ENCODE measurements around the gene OSBPL1A.

The OSBPL1A gene

DNA sequence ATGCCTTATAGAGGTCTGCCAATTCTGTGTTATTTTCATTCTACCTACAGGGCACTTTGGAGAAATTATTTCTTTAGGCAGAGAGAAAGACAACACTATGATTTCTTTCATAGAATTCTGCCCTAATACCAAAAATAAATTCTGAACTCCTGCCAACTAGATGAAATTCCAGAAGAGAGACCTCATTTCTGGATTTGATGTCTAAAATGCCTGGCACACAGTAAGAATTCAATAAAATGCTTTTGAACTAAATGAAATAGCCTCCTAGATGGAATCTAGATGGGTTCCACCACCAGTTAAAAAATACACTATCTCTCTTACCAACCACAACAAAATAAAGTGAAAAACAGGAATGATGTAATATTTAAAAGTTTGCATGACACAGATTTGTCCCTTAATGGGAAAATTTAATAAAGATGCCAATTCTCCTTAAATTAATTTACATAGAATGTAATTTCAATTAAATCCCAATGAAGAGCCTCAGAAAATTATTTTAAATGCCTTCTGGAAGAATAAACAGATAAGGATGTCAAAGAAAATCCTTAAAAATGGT is 75.0 kb downstream of the OSBPL1A start:
- no peak for DNase-seq

DNA sequence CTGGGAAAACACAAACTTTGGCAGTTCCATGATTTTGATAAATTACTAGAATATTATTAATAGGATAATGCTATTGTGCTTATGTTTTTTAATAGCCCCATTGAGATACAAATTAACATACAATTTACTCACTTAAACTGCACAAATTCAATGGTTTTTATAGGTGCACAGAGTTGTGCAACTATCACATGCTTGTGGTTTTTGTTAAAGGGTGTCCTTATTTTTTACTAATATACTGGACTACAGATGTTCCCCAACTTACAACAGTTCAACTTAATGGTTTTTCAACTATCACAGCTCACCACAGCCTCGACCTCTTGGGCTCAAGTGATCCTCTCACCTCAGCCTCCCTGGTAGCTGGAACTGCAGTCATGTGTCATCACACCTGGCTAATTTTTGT is 76.6 kb downstream of the OSBPL1A start:
- DNase-seq = no peak

DNA sequence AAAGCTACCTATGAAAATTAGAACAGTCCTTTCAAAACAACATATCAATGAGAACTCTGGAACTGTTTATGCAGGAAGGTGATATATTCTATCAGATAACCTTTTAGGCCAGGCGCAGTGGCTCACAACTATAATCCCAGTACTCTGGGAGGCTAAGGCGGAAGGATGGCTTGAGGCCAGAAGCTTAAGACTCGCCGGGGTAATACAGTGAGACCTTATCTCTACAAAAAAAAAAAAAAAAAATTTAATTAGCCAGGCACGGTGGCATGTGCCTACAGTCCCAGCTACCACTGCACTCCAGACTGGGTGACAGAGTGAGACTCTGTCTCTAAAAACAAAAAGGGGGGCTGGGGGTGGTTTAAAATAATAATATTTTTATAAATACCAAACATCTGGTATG is 77.9 kb downstream of the OSBPL1A start:
- no peak for DNase-seq

DNA sequence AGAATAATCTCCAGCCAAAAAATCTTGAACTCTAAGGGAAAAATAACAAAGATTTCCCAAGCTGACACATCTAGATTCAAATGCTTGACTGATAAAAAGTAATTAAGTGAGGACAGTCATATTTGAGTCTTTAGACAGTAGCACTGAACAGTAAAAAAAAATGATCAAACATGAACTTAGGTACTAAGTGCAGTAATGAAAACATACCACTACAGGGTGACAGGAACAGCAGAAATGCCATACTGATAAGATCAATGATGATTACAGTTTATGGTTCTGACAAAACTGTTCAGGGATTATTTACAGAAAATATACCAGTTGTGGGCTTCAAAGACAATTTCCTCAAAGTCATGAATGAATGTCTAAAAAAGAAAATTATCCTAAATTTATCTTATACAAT is 80.3 kb downstream of the OSBPL1A start:
- DNase-seq = no peak

DNA sequence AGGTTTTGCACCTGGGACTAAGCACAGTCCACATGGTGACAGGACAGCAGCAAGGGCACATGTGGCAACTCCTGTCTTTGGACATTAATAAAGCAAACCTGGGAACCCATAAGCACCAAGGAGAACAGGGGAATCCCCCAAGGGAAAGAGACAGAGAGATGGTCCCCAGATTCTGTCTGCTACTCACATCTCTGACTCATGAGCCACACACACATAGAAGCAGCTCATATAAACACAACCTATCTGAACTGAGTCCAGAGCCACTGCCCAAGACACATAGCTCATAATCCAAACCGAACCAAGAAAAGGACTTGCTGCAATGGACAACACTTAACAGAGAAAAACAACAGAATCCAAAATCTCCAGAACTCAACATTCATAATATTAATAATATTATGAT is 82.5 kb downstream of the OSBPL1A start:
- no peak for DNase-seq

DNA sequence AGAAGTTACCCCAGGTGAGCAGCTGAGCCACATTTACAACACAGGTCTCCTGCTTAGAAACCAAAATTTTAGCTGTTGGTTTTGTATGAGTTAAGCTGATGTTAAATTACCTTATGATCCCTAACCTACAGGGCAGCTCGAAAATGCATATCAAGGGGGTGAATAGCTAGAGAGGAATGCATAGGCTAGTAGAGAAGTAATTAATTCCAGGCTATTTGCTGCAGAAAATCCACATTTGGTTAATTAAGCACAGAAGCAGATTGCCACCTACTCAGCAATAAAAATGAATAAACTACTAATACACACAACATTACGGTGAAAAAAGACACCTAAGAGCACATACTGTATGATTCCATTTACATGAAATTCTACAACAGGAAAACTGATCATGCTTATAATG is 91.4 kb downstream of the OSBPL1A start:
- DNase-seq = no peak

DNA sequence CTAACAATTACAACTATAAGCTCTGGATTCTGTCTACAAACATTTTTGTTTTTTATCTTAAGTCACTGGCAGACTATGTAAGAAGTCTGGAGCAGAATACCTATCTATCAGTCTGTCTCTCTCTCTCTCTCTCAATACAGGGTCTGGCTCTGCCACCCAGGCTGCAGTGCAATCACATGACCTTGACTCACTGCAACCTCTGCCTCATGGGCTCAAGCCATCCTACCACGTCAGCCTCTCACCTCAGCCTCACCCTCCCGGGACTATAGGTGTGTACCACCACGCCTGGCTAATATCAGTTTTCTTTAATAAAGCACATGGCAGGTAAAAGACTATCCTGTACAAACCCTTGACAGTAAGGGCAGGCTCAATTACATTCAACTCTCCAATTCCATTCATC is 96.9 kb downstream of the OSBPL1A start:
- DNase-seq = no peak

DNA sequence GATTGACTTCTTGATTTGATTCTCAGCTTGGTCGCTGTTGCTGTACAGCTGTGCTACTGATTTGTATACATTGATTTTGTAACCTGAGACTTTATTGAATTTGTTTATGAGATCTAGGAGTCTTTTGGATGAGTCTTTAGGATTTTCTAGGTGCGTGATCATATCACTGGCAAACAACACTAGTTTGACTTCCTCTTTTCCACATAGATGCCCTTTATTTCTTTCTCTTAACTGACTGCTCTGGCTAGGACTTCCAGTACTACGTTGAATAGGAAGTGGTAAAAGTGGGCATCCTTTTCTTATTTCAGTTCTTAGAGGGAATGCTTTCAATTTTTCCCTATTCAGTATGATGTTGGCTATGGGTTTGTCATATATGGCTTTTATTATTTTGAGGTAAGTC is 101.3 kb downstream of the OSBPL1A start:
- no peak for DNase-seq

DNA sequence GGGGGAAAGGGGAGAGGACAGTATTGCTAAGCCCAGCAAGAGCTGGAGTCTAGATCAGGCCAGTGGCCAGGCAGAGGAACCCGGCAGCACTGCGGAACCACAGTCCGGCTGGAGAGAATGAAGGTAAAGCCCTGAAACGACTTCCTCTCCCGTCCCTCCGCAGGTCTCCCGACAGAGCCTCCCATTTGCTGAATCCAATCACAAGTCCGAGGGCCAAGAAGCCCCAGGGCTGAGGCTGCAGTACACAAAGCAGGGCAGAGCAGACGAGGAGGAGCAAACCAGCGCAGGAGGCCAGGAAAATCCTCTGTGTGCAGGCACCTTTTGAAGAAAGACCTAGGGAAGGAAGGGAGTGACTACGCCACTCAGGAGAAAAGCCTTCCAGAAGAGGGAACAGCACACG is 104.4 kb downstream of the OSBPL1A start:
- DNase-seq = no peak

DNA sequence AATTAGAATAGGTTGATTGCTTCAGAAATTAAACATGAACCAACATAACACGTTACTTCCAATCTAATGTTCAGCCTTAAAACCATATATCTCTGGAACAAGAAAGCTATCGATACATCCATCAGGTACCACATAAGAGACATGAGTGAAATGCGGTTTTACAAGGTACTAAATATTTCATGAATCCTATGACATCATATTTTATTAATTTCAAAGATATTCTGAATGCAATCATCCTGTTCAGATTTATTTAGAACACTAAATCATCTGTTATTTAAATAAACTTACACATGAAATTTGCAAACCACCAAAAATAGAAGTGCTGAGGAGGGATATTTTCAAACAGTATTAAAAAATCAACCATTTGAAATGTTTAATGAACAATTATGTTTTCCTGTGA is 119.0 kb downstream of the OSBPL1A start:
- no peak for DNase-seq

DNA sequence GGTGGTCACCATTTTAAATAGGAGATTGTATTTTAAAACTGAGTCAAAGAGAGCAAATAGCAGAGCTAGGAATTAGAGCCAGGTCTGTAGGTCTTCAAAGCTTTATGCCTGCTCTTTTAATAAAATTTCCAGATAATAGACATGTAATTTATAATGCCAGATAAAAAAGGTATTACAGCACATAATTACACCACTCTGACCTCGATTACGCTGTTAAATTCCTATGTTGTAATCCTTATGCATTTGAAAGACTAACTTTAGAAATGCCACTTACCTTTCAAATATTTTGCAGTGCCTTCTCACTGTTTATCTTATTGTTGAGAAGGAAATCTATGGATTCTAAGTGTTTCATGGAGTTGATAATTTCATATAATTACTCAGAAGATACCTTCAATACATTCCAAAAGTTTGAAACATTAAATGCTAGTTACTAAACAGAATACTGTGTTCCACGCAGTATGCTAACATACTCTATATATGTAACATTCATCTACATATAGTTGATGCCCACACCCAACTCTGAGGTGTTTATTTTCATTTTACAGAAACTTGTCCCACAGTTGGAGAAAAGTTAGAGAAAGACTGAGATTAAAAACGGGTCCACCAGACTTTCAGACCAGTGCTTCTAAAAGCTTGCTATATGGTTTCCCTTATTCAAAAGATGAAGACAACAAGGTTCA is 120.0 kb downstream of the OSBPL1A start:
- DNase-seq = no peak

DNA sequence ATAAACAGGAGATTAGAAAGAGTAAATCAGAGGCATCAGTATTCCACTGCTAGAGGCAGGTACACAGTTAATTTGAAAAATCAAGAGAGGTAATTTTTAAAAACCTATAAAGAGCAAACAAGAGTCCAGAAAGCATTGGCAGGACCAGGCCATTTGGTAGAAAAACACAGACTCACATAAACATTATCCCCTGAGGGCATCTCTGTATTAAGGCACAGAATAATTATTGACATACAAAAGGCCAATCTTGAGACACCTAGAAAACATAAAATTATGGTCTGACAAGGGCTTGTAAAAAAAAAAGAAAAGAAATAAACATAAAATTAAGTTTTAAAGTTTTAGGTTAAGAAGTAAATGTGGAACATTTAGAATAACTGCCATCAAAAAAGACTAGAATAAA is 120.6 kb downstream of the OSBPL1A start:
- no peak for DNase-seq

DNA sequence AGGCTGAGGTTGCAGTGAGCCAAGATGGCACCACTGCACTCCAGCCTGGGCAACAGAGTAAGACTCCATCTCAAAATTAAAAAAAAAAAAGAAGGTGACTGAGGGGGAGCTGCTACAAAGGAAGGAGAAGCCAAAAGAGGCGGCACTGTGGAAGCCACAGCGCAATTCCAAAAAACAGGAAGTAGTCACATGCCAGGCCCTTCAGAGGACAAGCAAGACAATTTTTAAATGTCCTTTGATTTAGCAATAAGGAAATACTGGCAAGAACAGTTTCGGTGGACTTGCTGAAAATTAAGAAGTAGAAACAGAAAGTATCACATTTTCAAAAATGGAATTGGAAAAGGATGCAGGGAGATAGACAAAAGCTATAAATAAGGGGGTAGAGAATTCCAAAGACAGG is 122.8 kb downstream of the OSBPL1A start:
- no peak for DNase-seq

DNA sequence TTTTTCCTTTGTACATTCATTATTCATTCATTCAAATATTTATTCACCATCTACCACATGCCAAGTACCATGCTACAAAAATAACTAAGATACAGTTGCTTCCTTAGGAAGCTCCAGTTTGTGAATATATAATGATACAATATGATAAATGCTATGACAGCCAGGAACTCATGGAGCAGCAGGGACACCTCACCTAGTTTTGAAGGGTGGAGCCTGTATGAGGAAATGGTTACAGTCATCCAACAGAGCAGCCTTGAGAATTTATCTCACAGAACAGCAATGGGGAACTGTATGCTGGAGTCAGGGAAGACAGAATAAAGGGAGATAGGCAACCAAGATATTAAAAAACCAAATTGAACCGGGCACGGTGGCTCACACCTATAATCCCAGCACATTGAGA is 124.0 kb downstream of the OSBPL1A start:
- DNase-seq = no peak

DNA sequence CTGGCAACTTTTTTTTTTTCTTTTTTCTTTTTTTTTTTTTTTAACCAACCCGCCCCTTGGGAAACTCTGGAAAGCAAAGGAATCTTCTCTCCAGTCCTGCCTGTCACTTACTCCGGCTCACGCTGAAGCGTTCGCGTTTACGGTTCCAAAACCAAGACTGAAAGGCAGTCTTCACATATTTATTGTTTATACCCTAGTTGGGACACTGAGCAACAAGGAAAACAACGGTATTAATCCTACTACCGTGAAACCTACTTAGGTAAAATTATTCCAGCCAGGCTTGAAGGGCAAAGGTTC is 125.4 kb downstream of the OSBPL1A start:
- no peak for DNase-seq

DNA sequence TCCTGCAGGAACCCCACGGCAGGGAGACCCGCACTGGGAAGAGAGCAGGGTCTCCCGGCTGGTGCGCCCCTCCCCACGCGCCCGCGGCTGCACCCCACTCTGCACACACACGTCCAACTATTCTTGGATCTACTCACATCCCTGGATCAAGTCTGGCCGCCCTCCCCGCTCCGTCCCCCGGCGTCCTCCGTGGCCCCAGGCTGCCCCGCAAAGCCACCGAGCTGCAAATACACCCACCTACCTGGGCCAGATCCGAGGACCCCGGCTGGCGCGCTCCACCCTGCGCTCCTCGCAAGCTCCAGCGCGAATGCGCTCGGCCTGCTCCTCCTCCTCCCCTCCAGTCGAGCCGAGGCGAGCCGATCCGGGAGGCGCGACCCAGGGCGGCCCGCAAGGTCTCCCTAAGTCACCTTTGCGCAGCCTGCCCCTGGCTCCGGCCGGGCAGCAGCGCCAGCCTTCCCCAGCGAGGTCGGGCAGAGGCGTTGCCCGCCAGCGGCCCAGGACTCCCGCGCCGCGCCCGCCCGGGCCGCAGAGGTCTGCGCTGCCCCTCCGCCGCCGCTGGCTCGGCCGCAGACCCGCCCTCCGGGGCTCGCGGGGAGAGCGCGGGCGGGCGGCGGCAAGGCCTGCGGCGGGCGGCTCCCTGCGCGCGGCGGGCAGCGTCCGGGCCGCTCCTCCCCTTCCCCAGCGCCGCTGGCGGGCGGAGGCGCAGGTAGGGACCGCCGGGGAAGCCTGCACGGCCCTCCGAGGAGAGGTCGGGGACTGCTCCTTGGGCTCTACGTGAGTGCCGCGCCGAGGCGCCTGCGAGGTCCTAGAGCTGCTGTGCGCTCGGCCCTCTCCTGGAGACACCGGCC is 126.0 kb downstream of the OSBPL1A start:
- no peak for DNase-seq

DNA sequence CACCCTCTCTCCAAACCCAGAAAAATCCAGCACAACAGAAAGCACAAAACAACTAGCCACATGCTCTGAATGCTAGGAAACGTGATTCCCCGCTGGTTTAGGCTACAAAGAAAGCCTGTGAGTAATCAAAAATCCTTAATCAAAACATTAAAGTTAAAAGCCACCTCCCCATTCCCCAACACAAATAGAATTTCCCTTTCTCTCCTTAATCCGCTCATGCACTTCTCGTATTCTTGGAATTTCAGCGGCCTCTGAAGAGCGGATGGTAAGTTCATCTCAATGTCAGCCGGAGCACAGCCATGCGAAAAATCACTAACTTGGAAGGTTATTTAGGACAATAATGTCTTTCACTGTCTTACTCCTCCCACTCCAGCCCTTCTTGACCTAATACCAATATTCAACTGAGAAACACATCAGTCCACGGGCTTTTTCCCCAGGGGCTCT is 126.7 kb downstream of the OSBPL1A start:
- no peak for DNase-seq

DNA sequence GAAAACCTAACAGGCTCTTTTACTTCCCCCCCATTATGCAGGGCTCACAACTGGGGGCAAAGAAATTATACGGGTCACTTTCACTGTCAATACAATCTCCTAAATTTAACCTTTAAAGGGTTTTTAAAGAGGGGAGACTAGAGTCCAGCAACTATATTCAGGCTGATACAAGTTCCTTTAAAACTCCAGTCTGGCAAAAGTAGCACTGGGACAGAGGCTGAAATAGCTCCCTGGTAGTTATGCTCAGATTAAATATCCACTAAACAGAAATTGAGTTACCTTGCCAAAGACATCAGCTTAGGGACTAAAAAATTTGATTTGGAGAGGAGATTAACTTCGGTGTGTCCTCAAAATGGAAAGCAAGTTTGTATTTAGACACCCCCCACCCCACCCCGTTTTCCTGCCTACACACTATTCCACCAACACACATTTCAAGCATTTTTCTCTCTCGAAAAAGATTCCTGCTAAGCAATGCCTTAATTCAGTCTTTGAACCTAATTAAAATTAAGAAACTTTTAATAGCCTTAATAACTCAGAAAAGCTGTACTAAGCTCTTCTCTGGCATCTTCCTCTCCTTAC is 127.2 kb downstream of the OSBPL1A start:
- no peak for DNase-seq

DNA sequence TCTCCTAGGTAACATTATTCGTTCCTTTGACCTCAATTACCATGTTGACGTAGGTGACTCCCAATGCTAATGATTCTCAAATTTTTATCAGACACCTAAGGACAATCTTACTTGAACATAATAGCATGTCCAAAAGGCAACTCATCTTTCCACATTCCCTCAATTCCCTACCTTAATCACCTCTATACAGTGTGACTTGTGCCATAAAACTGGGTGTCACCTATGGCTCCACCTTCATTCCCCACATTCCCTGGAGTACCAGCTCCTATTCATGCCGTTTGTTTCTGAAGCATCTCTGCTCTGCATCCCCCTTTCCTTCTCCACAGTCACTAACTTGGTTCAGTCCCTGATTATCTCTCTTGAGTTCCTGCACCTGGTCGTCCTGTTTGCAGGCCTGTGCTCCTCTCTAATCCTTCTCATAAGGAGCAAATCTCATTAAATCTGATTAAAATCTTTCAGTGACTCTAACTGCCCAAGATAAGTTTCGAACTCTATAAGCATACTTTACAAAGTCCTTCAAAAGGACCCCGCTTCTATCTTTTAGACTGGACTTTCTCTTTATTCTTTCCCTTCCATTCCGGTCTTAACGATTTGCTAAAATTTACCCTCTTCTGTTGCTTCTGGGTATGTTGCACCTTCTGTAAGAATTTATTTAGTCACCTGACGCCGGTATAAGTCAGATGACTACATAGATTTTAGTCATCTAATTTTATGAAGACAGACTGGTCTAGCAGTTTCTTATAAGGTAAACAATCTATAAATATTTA is 128.7 kb downstream of the OSBPL1A start:
- DNase-seq = no peak

DNA sequence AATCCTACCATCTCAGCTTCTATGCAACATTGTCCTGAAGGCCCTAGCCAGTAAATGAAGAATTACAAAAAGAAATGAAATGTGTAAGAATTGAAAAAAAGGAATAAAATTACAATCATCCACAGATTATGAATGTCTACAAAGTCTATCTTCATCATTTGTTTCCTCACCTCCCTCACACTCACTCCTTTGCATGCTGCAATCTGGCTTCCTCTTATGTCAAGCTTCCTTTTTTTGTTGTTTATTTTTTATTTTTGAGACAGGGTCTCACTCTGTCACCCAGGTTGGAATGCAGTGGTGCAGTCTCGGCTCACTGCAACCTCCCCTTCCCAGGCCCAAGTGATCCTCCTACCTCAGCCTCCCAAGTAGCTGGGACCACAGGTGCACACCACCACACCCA is 129.7 kb downstream of the OSBPL1A start:
- no peak for DNase-seq

DNA sequence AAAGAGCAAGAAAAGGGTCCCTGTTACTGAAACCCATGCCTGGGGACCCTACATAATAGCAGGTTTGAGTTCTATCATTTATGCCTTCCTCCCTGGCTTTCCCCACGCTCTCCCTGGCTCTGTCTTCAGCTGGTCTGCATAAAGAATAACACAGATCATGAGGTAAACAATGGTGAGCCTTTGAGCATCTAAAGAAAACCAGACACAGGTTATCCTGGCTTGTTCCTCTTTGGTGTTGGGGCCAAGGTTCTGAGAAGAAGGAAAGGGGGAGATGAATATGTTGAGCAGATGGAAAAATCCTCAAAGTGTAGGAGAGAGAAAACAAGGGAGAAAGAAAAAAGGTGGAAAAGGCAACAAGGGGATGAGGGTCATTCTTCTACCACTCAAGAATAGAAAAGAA is 131.5 kb downstream of the OSBPL1A start:
- DNase-seq = no peak

DNA sequence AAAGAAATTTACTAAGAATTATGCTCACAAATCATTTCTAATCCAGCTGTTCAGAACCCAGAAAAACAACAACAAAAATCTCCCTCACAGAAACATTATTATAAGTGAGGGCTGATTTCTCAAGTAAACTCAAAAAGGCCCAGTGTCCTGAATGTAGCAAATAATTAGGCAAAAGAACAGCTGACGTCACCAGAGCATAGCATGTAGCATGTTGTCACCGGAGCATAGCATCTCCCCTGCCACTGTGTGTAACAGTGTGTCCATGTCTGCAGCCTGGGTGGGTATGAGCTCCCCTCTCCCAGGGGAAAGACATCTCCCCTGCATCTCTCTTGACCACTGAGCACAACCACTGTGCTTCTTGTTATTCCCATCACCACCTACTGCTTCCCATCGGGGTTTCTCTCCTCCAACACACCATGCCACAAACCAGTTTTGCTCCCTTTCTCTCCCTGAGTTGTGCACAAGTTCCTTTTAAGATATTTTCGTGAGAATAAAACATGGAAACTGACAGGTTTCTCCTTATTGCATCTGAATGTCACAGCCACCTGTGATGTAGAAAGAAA is 132.0 kb downstream of the OSBPL1A start:
- DNase-seq = no peak

DNA sequence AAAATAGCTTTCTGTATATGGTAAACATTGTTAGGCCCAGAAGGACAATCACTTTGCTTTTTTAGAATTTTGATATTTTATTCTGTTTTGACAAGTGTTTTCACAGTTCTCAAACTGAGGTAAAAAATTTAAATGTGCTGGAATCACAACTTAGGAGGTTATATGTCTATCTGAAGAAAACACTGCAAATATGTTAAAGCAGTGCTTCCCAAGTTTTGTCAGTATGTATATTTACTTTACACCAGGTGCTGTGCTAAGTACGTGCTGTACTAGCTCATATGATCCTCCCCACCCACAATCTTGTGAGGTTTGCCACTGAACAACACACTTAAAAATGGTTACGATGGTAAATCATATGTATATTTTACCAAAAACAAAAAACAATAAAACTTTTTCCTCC is 134.6 kb downstream of the OSBPL1A start:
- no peak for DNase-seq
